Liver (tissue), 9 donors: Measurements from ENCODE around the gene CCDC86. TPM values are rescaled to one million over a fixed set of nuclear protein-coding genes. Genes with fewer than 3 reads are reported as not detected.

Experiments
- DNase-seq: peaks from one replicate; pipeline ENCODE4 v3.0.0-alpha.2; 2017; ENCODE audit warnings: low spot score
- H3K27ac ChIP-seq, 2 donors: one replicate each; pipeline ENCODE4 v1.7.0; 2013; ENCODE audit warnings: inconsistent platforms in 2 of 2, low read length in 2 of 2, control low read depth in 1 of 2, low read depth in 1 of 2, mild to moderate bottlenecking in 1 of 2
- H3K27me3 ChIP-seq, 4 donors: one replicate each; pipeline versions ENCODE4 v1.6.1 to v1.7.0; 2013; ENCODE audit warnings: low read length in 3 of 4, inconsistent platforms in 1 of 4, mild to moderate bottlenecking in 1 of 4, moderate library complexity in 1 of 4; ENCODE audit not compliant: control insufficient read depth in 4 of 4, insufficient read depth in 4 of 4
- H3K36me3 ChIP-seq, 4 donors: one replicate each; pipeline versions ENCODE4 v1.6.1 to v1.7.0; 2013; ENCODE audit warnings: low read length in 3 of 4, mild to moderate bottlenecking in 3 of 4, low read depth in 1 of 4, moderate library complexity in 1 of 4; ENCODE audit not compliant: control insufficient read depth in 4 of 4, insufficient read depth in 3 of 4
- H3K4me1 ChIP-seq, 4 donors: one replicate each; pipeline versions ENCODE4 v1.6.1 to v1.7.0; 2013; ENCODE audit warnings: low read length in 3 of 4, mild to moderate bottlenecking in 3 of 4, moderate library complexity in 1 of 4; ENCODE audit not compliant: control insufficient read depth in 4 of 4, insufficient read depth in 4 of 4
- H3K4me3 ChIP-seq, 3 donors: one replicate each; pipeline versions ENCODE4 v1.6.1 to v1.7.0; 2013; ENCODE audit warnings: low read length in 3 of 3, control low read depth in 1 of 3, low read depth in 1 of 3, mild to moderate bottlenecking in 1 of 3
- H3K9ac ChIP-seq, 2 donors: one replicate each; pipeline ENCODE4 v1.7.0; 2013; ENCODE audit warnings: low read length in 2 of 2, mild to moderate bottlenecking in 2 of 2, moderate library complexity in 2 of 2, control low read depth in 1 of 2, low read depth in 1 of 2
- H3K9me3 ChIP-seq, 4 donors: one replicate each; pipeline versions ENCODE4 v1.6.1 to v1.7.0; 2013; ENCODE audit warnings: low read length in 3 of 4; ENCODE audit not compliant: control insufficient read depth in 4 of 4
- ATF3 ChIP-seq: IDR thresholded peaks from 2 replicates; pipeline ENCODE4 v1.6.1; 2016; ENCODE audit warnings: antibody characterized with exemption
- CTCF ChIP-seq: fragments of 150-350 bp; IDR thresholded peaks from 2 replicates; pipeline ENCODE4 v1.5.1; 2017; ENCODE audit warnings: improper control_type of control experiment, low read depth, low read length; ENCODE audit not compliant: missing input control
- EGR1 ChIP-seq, 2 donors: IDR thresholded peaks; 2 replicates each; pipeline ENCODE4 v1.6.1; 2016 to 2018; ENCODE audit warnings: antibody characterized with exemption in 2 of 2, low read depth in 2 of 2
- FOXA1 ChIP-seq: IDR thresholded peaks from 2 replicates; pipeline ENCODE4 v1.6.1; 2016; ENCODE audit warnings: antibody characterized with exemption
- FOXA2 ChIP-seq: IDR thresholded peaks from 2 replicates; pipeline ENCODE4 v1.6.1; 2016; ENCODE audit warnings: antibody characterized with exemption
- GABPA ChIP-seq, 2 donors: IDR thresholded peaks in 1 of 2; conservative IDR thresholded peaks in 1 of 2; 2 replicates each; pipeline ENCODE4 v1.6.1; 2016; ENCODE audit warnings: antibody characterized with exemption in 2 of 2, mild to moderate bottlenecking in 1 of 2, moderate library complexity in 1 of 2
- HNF4A ChIP-seq, 2 donors: conservative IDR thresholded peaks; 2 replicates each; pipeline ENCODE4 v1.6.1; 2016; ENCODE audit warnings: antibody characterized with exemption in 2 of 2, mild to moderate bottlenecking in 2 of 2
- HNF4G ChIP-seq: IDR thresholded peaks from 2 replicates; pipeline ENCODE4 v1.6.1; 2016; ENCODE audit warnings: antibody characterized with exemption
- JUND ChIP-seq, 2 donors: IDR thresholded peaks; 2 replicates each; pipeline ENCODE4 v1.6.1; 2016; ENCODE audit warnings: antibody characterized with exemption in 2 of 2
- MAX ChIP-seq: IDR thresholded peaks from 2 replicates; pipeline ENCODE4 v1.6.1; 2016; ENCODE audit warnings: antibody characterized with exemption
- NR2F2 ChIP-seq: IDR thresholded peaks from 2 replicates; pipeline ENCODE4 v1.6.1; 2016; ENCODE audit warnings: antibody characterized with exemption
- RAD21 ChIP-seq, 2 donors: IDR thresholded peaks; 2 replicates each; pipeline ENCODE4 v1.6.1; 2016; ENCODE audit warnings: antibody characterized with exemption in 2 of 2, mild to moderate bottlenecking in 2 of 2
- REST ChIP-seq: IDR thresholded peaks from 2 replicates; pipeline ENCODE4 v1.6.1; 2016; ENCODE audit warnings: antibody characterized with exemption, mild to moderate bottlenecking
- RXRA ChIP-seq, 2 donors: IDR thresholded peaks; 2 replicates each; pipeline ENCODE4 v1.6.1; 2017 to 2018; ENCODE audit warnings: antibody characterized with exemption in 2 of 2, mild to moderate bottlenecking in 1 of 2
- SP1 ChIP-seq: IDR thresholded peaks from 2 replicates; pipeline ENCODE4 v1.6.1; 2018; ENCODE audit warnings: antibody characterized with exemption, mild to moderate bottlenecking
- TAF1 ChIP-seq: conservative IDR thresholded peaks from 2 replicates; pipeline ENCODE4 v1.6.1; 2016; ENCODE audit warnings: antibody characterized with exemption, mild to moderate bottlenecking
- YY1 ChIP-seq: IDR thresholded peaks from 2 replicates; pipeline ENCODE4 v1.6.1; 2016; ENCODE audit warnings: antibody characterized with exemption, mild to moderate bottlenecking
- ZBTB33 ChIP-seq: IDR thresholded peaks from 2 replicates; pipeline ENCODE4 v1.6.1; 2016; ENCODE audit warnings: antibody characterized with exemption
- WGBS: extraction: QIAGEN DNeasy Blood & Tissue Kit; methylation state at CpG from one replicate; pipeline ENCODE4 v1.1.7; 2013; 5-methylcytosine and 5-hydroxymethylcytosine counted together
- polyA plus RNA-seq, 2 donors: library from polyadenylated mRNA; stranded (reverse) in 1 of 2; unstranded in 1 of 2; fragments of 200-250 nt in 1 of 2; fragments of >200 nt in 1 of 2; fragmentation: Nextera tagmentation in 1 of 2; extraction: Ambion mirVana in 1 of 2; gene quantifications; one replicate each; pipeline versions ENCODE4 v1.2.1 to v1.2.3, GENCODE V29; 2013 to 2015
- total RNA-seq, 2 donors: library from RNA; depleted of rRNA; stranded (reverse); fragments of >200 nt; gene quantifications; one replicate each; pipeline ENCODE4 v1.2.3, GENCODE V29; 2014
- donor health status: healthy.
- donor health status: healthy.
- donor health status: healthy.
- donor health status: healthy.
- donor health status: healthy.

Gene CCDC86
- total and polyA plus RNA-seq, 4 donors: 5.0 to 9.4 (median 5.7) TPM

GRCh38 chr11:60825118-60825517 lies 16.8 kb upstream of the CCDC86 start:
- no peak for TF ChIP-seq RXRA (IDR thresholded peaks at IDR 0.05)
- TF ChIP-seq ZBTB33: no peak
- no peak for TF ChIP-seq FOXA2
- no peak for TF ChIP-seq ATF3
- TF ChIP-seq CTCF: no peak
- TF ChIP-seq JUND (IDR thresholded peaks at IDR 0.05): no peak
- TF ChIP-seq YY1: no peak
- no peak for TF ChIP-seq MAX
- no peak for TF ChIP-seq SP1
- TF ChIP-seq HNF4G: no peak
- TF ChIP-seq REST: no peak
- TF ChIP-seq TAF1: no peak
- TF ChIP-seq GABPA (IDR thresholded peaks at IDR 0.05 in 1 of 2, conservative IDR thresholded peaks at IDR 0.05 in 1 of 2): no peak
- TF ChIP-seq NR2F2: no peak
- no peak for TF ChIP-seq RAD21 (IDR thresholded peaks at IDR 0.05)
- TF ChIP-seq FOXA1: no peak
- TF ChIP-seq EGR1 (IDR thresholded peaks at IDR 0.05; ENCODE audit: low read depth in 2 of 2): no peak
- no peak for TF ChIP-seq HNF4A (conservative IDR thresholded peaks at IDR 0.05)
- Histone ChIP-seq H3K4me1 (no peaks in the 10 kb centered on the region), H3K9me3 (no peaks in the 10 kb centered on the region), H3K4me3 (no peak overlapping the region), H3K27ac (no peak overlapping the region), H3K9ac (no peak overlapping the region), H3K36me3 (no peaks in the 10 kb centered on the region), H3K27me3 (no peaks in the 10 kb centered on the region)
- 91% methylated on average over 5 of the region's 5 CpGs for WGBS
- no peak for DNase-seq

- Histone ChIP-seq H3K9ac (no peak overlapping the region), H3K36me3 (no peaks in the 10 kb centered on the region), H3K4me3 (no peak overlapping the region), H3K27ac (no peak overlapping the region), H3K27me3 (no peaks in the 10 kb centered on the region), H3K4me1 (no peaks in the 10 kb centered on the region), H3K9me3 (no peaks in the 10 kb centered on the region)
- no peak for DNase-seq
- 83% methylated on average over 6 of the region's 6 CpGs for WGBS
- no peak for TF ChIP-seq CTCF
- TF ChIP-seq ZBTB33: no peak
- no peak for TF ChIP-seq RAD21 (IDR thresholded peaks at IDR 0.05)
- no peak for TF ChIP-seq YY1
- TF ChIP-seq ATF3: no peak
- no peak for TF ChIP-seq NR2F2
- TF ChIP-seq FOXA2: no peak
- no peak for TF ChIP-seq SP1
These were observed 16.1 kb upstream of the CCDC86 start for GRCh38 chr11:60825790-60826189.
